Parathyroid adenoma (tissue), 2 donors: ENCODE data around the gene DNAJC28.

Source experiments
- H2AFZ ChIP-seq: fragments of 300-600 bp; sonication (generic); one replicate; pipeline ENCODE4 v1.7.0; 2017; ENCODE audit warnings: antibody characterized with exemption, mild to moderate bottlenecking
- H3K27ac ChIP-seq: fragments of 300-600 bp; sonication (generic); one replicate; pipeline ENCODE4 v1.7.0; 2017
- H3K27me3 ChIP-seq: fragments of 300-600 bp; sonication (generic); one replicate; pipeline ENCODE4 v1.7.0; 2017; ENCODE audit warnings: low read length; ENCODE audit not compliant: control insufficient read depth, insufficient read depth
- H3K36me3 ChIP-seq: fragments of 300-600 bp; sonication (generic); one replicate; pipeline ENCODE4 v1.7.0; 2017; ENCODE audit warnings: low read length; ENCODE audit not compliant: control insufficient read depth, insufficient read depth
- H3K4me1 ChIP-seq: fragments of 300-600 bp; sonication (generic); one replicate; pipeline ENCODE4 v1.7.0; 2017; ENCODE audit warnings: control low read depth
- H3K4me2 ChIP-seq: fragments of 300-600 bp; sonication (generic); one replicate; pipeline ENCODE4 v1.7.0; 2017; ENCODE audit warnings: low read length
- H3K4me3 ChIP-seq: fragments of 300-600 bp; sonication (generic); one replicate; pipeline ENCODE4 v1.7.0; 2017; ENCODE audit warnings: low read depth, low read length
- H3K79me2 ChIP-seq: fragments of 300-600 bp; sonication (generic); one replicate; pipeline ENCODE4 v1.7.0; 2017; ENCODE audit warnings: control low read depth
- H3K9ac ChIP-seq: fragments of 300-600 bp; sonication (generic); one replicate; pipeline ENCODE4 v1.7.0; 2017; ENCODE audit warnings: mild to moderate bottlenecking
- H3K9me3 ChIP-seq: fragments of 300-600 bp; sonication (generic); one replicate; pipeline ENCODE4 v1.7.0; 2017; ENCODE audit warnings: low read length; ENCODE audit not compliant: control insufficient read depth
- TF ChIP-seq, protein P1 (sequence below): fragments of 300-600 bp; sonication (generic); IDR thresholded peaks from one replicate; pipeline ENCODE4 v1.7.0; 2017; ENCODE audit warnings: antibody characterized with exemption, mild to moderate bottlenecking
- donor health status: primary hyperparathyroidism.

The DNAJC28 gene

DNA sequence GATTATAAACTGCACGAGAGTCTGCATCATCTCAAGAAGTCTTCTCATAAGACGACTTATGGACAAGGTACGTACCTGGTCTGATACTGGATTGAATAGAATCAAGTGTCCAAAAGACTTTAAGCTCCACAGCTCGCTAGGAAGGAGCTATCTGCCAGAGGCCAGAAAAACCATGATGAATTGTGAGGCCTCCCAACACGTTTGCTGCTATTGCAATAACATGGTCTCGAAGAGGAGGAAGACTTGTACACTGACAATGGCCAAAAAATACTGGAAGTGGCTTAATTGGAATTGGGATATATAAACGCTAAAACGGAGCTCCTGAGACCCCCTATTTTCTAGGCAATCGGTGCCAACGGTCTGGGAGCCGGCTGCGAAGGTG is 534 bp downstream of the DNAJC28 start:
- peak overlapping the region; percentile 85 for H3K27ac ChIP-seq
- H3K27me3 ChIP-seq: no peaks in the 10 kb centered on the region
- H3K36me3 ChIP-seq: no peaks in the 10 kb centered on the region
- no peaks in the 10 kb centered on the region for H3K79me2 ChIP-seq
- peak overlapping the region; percentile 93 for H2AFZ ChIP-seq
- H3K9me3 ChIP-seq: no peaks in the 10 kb centered on the region
- H3K4me3 ChIP-seq: peak overlapping the region; percentile 96
- TF ChIP-seq, protein P1, sequence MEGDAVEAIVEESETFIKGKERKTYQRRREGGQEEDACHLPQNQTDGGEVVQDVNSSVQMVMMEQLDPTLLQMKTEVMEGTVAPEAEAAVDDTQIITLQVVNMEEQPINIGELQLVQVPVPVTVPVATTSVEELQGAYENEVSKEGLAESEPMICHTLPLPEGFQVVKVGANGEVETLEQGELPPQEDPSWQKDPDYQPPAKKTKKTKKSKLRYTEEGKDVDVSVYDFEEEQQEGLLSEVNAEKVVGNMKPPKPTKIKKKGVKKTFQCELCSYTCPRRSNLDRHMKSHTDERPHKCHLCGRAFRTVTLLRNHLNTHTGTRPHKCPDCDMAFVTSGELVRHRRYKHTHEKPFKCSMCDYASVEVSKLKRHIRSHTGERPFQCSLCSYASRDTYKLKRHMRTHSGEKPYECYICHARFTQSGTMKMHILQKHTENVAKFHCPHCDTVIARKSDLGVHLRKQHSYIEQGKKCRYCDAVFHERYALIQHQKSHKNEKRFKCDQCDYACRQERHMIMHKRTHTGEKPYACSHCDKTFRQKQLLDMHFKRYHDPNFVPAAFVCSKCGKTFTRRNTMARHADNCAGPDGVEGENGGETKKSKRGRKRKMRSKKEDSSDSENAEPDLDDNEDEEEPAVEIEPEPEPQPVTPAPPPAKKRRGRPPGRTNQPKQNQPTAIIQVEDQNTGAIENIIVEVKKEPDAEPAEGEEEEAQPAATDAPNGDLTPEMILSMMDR: no peak
- peak overlapping the region; percentile 94 for H3K4me2 ChIP-seq
- H3K9ac ChIP-seq: peak overlapping the region; percentile 53
- no peaks in the 10 kb centered on the region for H3K4me1 ChIP-seq

DNA sequence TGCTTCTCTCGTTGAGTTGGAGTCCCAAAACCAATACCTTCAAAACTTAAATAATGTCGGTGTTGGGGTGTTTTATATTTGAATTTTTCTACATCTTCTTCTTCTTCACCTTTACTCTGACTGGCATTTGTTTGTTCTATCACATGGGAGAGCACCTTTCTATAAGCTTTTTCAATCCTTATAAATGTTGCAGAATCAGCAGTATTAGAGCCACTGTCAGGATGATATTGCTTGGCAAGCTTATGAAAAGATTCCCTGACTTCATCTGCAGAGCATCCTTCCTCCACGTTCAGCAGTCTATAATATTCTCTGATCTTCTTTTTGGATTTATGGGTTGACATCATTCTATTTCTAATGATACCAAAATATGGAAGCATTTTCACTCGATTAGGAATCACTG is 2.6 kb downstream of the DNAJC28 start:
- H2AFZ ChIP-seq: no peak overlapping the region
- TF ChIP-seq, protein P1: no peak
- H3K27ac ChIP-seq: no peak overlapping the region
- no peak overlapping the region for H3K4me2 ChIP-seq
- no peaks in the 10 kb centered on the region for H3K27me3 ChIP-seq
- no peaks in the 10 kb centered on the region for H3K79me2 ChIP-seq
- no peaks in the 10 kb centered on the region for H3K9me3 ChIP-seq
- no peak overlapping the region for H3K4me3 ChIP-seq
- no peak overlapping the region for H3K9ac ChIP-seq
- no peaks in the 10 kb centered on the region for H3K4me1 ChIP-seq
- H3K36me3 ChIP-seq: no peaks in the 10 kb centered on the region

DNA sequence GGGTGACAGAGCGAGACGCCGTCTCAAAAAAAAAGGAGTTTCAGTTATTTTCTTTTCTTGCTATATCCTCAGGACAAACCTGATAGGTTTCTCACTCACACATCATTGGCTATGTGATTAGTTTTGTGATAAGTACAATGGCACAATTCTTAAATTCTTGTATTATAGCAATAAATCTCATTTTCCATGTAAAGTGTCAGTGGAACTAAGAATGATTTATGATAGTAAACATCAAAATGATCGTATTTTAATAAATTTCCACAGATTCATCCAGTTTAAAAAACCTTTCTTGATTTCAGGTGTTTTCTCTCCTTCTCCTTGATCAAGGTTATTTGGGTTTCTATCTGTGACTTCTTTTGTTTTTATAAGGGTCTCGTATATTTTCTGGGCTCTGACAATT is 3.5 kb downstream of the DNAJC28 start:
- TF ChIP-seq, protein P1: no peak
- Histone ChIP-seq H3K27me3 (no peaks in the 10 kb centered on the region), H3K4me3 (no peak overlapping the region), H3K27ac (no peak overlapping the region), H3K4me2 (no peak overlapping the region), H2AFZ (no peak overlapping the region), H3K36me3 (no peaks in the 10 kb centered on the region), H3K9me3 (no peaks in the 10 kb centered on the region), H3K9ac (no peak overlapping the region), H3K4me1 (no peaks in the 10 kb centered on the region), H3K79me2 (no peaks in the 10 kb centered on the region)

DNA sequence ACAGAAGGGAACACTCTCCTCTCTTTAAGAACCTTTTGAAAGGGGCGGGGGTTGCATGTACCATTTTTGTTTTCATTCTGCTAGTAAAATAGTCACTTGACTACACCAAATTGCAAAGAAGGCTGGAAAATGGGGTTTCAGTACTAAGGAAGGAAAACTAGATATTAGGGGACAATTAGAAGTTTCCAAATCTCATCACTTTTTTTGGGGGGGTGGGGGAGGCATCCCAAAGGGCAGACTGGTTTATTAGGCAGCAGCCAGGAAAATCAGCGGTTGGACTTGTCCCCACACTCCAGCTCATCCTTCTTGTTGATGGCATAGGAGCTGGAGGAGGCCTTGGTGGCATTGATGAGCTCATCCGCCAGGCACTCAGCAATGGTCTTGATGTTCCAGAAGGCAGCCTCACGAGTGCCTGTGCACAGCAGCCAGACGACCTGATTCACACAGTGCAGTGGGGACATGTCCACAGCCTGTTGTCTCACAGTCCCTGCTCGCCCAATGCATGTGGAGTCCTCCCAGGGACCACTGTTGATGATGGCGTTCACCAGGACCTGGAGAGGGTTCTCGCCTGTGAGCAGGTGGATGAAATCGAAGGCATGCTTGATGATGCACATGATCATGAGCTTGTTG is 10.1 kb downstream of the DNAJC28 start:
- Histone ChIP-seq H3K9ac (no peak overlapping the region), H3K27me3 (no peaks in the 10 kb centered on the region), H3K36me3 (no peaks in the 10 kb centered on the region), H3K79me2 (peaks cover 4% of the 10 kb centered on the region), H3K4me1 (no peaks in the 10 kb centered on the region), H2AFZ (no peak overlapping the region), H3K4me2 (no peak overlapping the region), H3K27ac (no peak overlapping the region), H3K4me3 (no peak overlapping the region), H3K9me3 (no peaks in the 10 kb centered on the region)
- TF ChIP-seq, protein P1: no peak

DNA sequence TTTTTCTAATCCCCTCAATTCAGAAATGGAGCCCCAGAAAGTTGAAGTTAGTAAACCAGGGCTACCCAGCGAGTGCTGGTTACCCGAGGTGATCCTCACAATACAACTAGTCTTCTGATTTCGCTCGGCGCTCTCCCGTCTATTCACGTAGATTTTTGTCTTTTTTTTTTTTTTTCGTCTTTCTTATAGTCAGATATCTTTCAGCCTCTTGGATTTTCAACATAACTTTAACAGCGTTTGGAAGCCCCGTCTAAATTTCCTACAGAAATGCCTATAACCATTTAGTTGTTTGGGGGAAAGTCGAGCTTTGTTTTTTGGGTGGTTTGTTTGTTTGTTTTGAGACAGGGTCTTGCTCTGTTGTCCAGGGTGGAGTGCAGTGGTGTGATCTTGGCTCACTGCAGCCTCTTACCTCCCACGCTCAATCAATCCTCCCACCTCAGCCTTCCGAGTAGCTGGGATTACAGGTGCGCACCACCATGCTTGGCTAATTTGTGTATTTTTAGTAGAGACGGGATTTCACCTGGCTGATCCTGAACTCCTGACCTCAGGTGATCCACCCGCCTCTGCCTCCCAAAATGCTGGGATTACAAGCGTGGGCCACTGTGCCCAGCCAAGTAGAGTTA is 10.9 kb downstream of the DNAJC28 start:
- H3K9ac ChIP-seq: no peak overlapping the region
- peak overlapping the region; percentile 95 for H2AFZ ChIP-seq
- peak overlapping the region; percentile 96 for H3K4me2 ChIP-seq
- no peaks in the 10 kb centered on the region for H3K9me3 ChIP-seq
- TF ChIP-seq, protein P1: no peak
- no peaks in the 10 kb centered on the region for H3K4me1 ChIP-seq
- H3K27me3 ChIP-seq: no peaks in the 10 kb centered on the region
- H3K4me3 ChIP-seq: peak overlapping the region; percentile 84
- H3K27ac ChIP-seq: peak overlapping the region; percentile 81
- peaks cover 7% of the 10 kb centered on the region for H3K79me2 ChIP-seq
- no peaks in the 10 kb centered on the region for H3K36me3 ChIP-seq
